ENCODE results near the gene WDR54.

The WDR54 gene, protein sequence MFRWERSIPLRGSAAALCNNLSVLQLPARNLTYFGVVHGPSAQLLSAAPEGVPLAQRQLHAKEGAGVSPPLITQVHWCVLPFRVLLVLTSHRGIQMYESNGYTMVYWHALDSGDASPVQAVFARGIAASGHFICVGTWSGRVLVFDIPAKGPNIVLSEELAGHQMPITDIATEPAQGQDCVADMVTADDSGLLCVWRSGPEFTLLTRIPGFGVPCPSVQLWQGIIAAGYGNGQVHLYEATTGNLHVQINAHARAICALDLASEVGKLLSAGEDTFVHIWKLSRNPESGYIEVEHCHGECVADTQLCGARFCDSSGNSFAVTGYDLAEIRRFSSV

DNA sequence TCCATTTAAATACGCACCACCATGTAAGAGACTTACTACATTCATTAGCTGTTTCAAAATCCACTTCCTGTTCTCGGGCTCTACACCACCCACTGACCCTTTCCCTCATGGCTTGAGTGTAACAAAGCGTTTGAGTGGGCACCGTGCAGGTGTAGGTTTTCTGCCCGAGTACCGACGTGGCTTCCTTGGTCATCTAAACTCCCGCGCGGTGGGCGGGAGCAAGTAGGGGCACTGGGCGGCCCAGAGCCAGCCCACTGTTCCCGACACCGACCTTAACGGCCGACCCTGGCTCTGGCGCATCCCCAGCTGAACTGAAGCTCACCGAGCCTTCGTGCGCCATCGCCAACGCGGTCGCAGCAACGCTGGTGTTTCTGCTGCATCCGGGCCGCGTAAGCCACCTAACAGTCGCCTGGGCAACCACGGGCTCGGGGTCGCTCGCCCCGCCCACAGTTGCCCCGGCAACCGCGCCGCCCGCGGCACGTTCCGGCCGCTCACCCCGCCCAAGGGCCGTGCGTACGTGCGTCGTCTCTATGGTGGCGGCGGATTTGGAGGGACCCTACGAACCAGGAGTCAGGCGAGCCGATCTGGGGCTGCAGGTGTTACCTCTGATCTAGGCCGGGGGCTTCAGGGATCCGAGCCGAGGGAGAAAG, at the start of gene WDR54, which contains the start of gene C2orf81:
TSS of gene WDR54 (plus strand) at position 510 of the 650 bp plus-strand sequence. CDS start 424 bp downstream, outside the sequence.
TSS of gene C2orf81 (minus strand) at position 399 of the 650 bp plus-strand sequence. CDS start at position 340, 59 bp downstream.
- Histone ChIP-seq H3K27me3 (ENCODE audit: low read depth, low read length) (no peaks in the 10 kb centered on the region), H3K4me1 (ENCODE audit: control insufficient read depth in 1 of 2, insufficient read depth in 2 of 2, low read length in 2 of 2) (peaks cover 0 to 7% of the 10 kb centered on the region in 2 donors), H3K27ac (ENCODE audit: low read length) (peak within 1 kb of the TSS; percentile 36), H3K9me3 (ENCODE audit: control insufficient read depth in 1 of 2, low read length in 2 of 2) (no peaks in the 10 kb centered on the region), H3K4me3 (ENCODE audit: low read depth in 1 of 2, low read length in 2 of 2) (peak within 1 kb of the TSS; percentile 75 to 90), H3K36me3 (ENCODE audit: control insufficient read depth in 1 of 2, insufficient read depth in 2 of 2, low read length in 2 of 2) (peaks cover 0 to 8% of the 10 kb centered on the region in 2 donors)

DNA sequence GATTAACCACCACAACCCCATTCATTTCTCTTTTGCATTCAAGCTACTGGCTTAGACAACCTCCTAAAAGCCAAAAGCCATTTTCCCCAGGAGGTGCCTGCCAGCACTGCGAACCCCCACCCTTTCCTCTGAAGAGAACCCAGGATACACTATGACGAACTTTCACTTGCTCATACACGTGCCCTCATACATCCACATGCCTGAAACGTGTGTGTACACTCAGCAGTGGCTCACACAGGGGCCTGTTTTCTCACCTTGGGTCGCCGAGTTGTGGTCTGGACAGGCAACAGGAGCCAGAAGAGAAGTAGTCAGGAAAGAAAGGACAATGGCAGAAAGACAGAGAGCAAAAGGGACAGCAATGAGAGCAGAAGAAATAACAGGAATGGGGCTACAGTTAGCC, 48.9 kb upstream of the WDR54 start:
- H3K9me3 ChIP-seq (ENCODE audit: control insufficient read depth in 1 of 2, low read length in 2 of 2), result no peaks in the 10 kb centered on the region
- peaks cover 51 to 63% of the 10 kb centered on the region in 2 donors for H3K36me3 ChIP-seq (ENCODE audit: control insufficient read depth in 1 of 2, insufficient read depth in 2 of 2, low read length in 2 of 2)
- H3K4me1 ChIP-seq (ENCODE audit: control insufficient read depth in 1 of 2, insufficient read depth in 2 of 2, low read length in 2 of 2), result peaks cover 0 to 34% of the 10 kb centered on the region in 2 donors
- H3K27ac ChIP-seq (ENCODE audit: low read length), result no peak overlapping the region
- no peaks in the 10 kb centered on the region for H3K27me3 ChIP-seq (ENCODE audit: low read depth, low read length)
- no peak overlapping the region for H3K4me3 ChIP-seq (ENCODE audit: low read depth in 1 of 2, low read length in 2 of 2)

DNA sequence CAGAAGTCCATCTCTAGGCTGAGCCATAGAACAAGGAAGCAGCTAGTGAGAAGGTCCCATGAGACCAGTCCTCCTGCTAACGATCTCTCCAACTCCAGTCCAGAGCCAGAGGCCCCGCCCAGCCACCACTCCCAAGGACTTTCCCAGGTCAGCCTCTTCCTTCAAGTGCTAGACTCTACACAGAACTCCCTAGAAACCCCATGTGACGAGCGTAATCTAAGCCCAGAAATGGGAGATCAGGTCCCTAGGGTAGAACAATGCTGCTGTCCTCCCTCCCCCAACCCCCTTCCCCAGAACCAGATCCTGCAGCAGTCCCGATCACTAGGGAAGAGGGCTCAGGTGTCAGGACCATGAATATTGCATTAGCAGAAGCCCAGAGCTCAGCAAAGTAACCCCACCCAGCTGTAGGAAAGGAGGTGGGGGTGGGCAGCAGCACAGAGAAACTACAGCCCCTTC, 48.3 kb upstream of the WDR54 start:
- Histone ChIP-seq H3K4me1 (ENCODE audit: control insufficient read depth in 1 of 2, insufficient read depth in 2 of 2, low read length in 2 of 2) (peaks cover 0 to 34% of the 10 kb centered on the region in 2 donors), H3K4me3 (ENCODE audit: low read depth in 1 of 2, low read length in 2 of 2) (peak overlapping the region in 1 of 2 donors; percentile 65), H3K27ac (ENCODE audit: low read length) (no peak overlapping the region), H3K9me3 (ENCODE audit: control insufficient read depth in 1 of 2, low read length in 2 of 2) (no peaks in the 10 kb centered on the region), H3K36me3 (ENCODE audit: control insufficient read depth in 1 of 2, insufficient read depth in 2 of 2, low read length in 2 of 2) (peaks cover 50 to 59% of the 10 kb centered on the region in 2 donors), H3K27me3 (ENCODE audit: low read depth, low read length) (no peaks in the 10 kb centered on the region)

DNA sequence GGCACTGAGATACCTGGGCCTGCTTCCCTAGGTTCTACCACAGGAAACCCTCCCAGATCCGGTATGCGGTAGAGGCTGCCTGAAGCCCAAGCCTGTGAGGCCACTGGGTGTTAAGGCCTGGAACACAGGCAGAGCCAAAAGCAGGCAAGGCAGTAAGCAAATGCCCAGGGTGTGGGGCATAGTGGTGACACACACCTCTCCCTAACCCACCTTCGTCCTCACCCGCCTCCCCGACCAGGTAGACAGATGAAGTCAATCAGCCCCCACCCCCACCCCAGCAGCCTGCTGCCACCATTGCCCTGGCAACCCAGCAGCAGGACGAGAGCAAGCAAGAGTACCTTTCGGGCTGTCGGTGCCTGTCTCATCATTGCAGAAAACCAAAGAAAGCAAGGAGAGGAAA, 47.5 kb upstream of the WDR54 start:
- Histone ChIP-seq H3K4me1 (ENCODE audit: control insufficient read depth in 1 of 2, insufficient read depth in 2 of 2, low read length in 2 of 2) (peaks cover 2 to 39% of the 10 kb centered on the region in 2 donors), H3K27me3 (ENCODE audit: low read depth, low read length) (no peaks in the 10 kb centered on the region), H3K36me3 (ENCODE audit: control insufficient read depth in 1 of 2, insufficient read depth in 2 of 2, low read length in 2 of 2) (peaks cover 42 to 52% of the 10 kb centered on the region in 2 donors), H3K27ac (ENCODE audit: low read length) (no peak overlapping the region), H3K4me3 (ENCODE audit: low read depth in 1 of 2, low read length in 2 of 2) (peak overlapping the region; percentile 43 to 65), H3K9me3 (ENCODE audit: control insufficient read depth in 1 of 2, low read length in 2 of 2) (no peaks in the 10 kb centered on the region)

DNA sequence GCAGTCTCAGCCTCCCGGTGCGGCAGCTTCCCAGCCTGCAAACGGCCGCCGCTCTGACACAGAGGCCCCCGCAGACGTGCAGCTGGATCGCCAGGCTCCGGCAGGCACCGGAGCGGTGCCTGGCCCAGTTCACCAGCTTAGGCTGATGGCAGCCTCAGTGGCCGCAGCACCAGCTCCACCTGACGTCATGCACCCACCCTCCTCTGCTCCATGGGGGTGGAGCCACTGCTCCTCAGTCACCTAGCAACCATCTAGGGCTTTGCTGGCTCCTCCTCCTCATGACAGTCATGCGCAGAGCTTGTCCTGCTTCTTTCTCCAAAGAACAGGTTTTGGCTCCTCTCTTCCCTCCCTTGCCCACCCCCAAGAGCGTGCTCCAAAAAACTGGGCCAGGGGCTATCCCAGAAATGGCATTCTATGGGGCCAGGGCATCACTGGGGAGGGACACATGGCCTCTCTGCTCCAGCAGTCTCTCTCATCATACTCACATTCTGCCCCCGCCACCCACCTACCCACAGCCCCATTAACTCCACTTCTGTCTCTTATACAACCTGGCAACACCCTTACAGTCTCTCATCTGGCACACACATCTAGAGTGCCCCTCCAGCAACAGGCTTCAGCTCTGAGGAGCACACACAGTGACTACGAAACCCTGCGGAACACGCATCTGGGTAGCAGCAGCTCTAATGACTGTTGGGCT, 46.9 kb upstream of the WDR54 start:
- peak overlapping the region; percentile 43 to 65 for H3K4me3 ChIP-seq (ENCODE audit: low read depth in 1 of 2, low read length in 2 of 2)
- H3K36me3 ChIP-seq (ENCODE audit: control insufficient read depth in 1 of 2, insufficient read depth in 2 of 2, low read length in 2 of 2), result peaks cover 38 to 45% of the 10 kb centered on the region in 2 donors
- peaks cover 8 to 45% of the 10 kb centered on the region in 2 donors for H3K4me1 ChIP-seq (ENCODE audit: control insufficient read depth in 1 of 2, insufficient read depth in 2 of 2, low read length in 2 of 2)
- no peak overlapping the region for H3K27ac ChIP-seq (ENCODE audit: low read length)
- H3K9me3 ChIP-seq (ENCODE audit: control insufficient read depth in 1 of 2, low read length in 2 of 2), result no peaks in the 10 kb centered on the region
- no peaks in the 10 kb centered on the region for H3K27me3 ChIP-seq (ENCODE audit: low read depth, low read length)

DNA sequence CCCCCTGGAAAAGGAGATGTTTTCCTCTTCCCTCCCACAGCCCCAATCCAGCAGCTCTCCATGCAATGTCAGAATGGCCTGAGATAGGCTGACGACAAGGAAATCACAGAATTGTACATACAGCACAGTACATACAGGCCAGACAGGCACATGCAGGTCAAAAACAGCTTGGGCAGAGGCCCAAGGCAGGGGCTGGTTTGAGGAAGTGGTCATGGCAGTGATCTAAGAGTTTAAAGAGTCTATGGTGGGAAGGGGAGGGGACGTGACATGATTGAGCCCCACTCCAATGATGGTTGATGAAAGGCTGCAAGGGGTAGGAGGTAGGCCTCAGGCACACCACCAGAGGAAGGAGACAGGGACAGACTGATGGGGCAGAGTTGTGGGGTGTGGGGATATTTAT, 45.7 kb upstream of the WDR54 start:
- no peak overlapping the region for H3K27ac ChIP-seq (ENCODE audit: low read length)
- H3K36me3 ChIP-seq (ENCODE audit: control insufficient read depth in 1 of 2, insufficient read depth in 2 of 2, low read length in 2 of 2), result peaks cover 26 to 33% of the 10 kb centered on the region in 2 donors
- H3K27me3 ChIP-seq (ENCODE audit: low read depth, low read length), result no peaks in the 10 kb centered on the region
- no peaks in the 10 kb centered on the region for H3K9me3 ChIP-seq (ENCODE audit: control insufficient read depth in 1 of 2, low read length in 2 of 2)
- no peak overlapping the region for H3K4me3 ChIP-seq (ENCODE audit: low read depth in 1 of 2, low read length in 2 of 2)
- H3K4me1 ChIP-seq (ENCODE audit: control insufficient read depth in 1 of 2, insufficient read depth in 2 of 2, low read length in 2 of 2), result peaks cover 19 to 57% of the 10 kb centered on the region in 2 donors

DNA sequence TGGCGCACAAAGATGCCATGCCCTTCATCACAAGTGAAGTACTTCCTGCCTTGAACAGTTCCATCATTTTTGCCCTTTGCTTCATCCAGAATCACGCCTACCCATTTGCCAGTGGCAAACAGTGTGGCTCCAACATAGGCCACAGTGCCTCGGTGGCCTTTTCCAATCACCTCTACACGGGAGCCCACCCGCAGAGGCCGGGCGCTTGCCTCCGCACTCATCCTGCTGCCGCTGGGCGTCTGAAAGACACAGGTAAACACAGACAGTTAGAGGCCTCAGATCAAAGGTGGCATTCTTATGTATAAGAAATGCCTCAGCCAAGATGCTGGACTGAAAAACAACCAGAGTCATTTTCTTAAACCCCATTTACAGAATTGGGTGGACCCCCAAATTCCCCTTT, 43.5 kb upstream of the WDR54 start:
- no peaks in the 10 kb centered on the region for H3K27me3 ChIP-seq (ENCODE audit: low read depth, low read length)
- no peak overlapping the region for H3K27ac ChIP-seq (ENCODE audit: low read length)
- H3K4me1 ChIP-seq (ENCODE audit: control insufficient read depth in 1 of 2, insufficient read depth in 2 of 2, low read length in 2 of 2), result peaks cover 19 to 47% of the 10 kb centered on the region in 2 donors

DNA sequence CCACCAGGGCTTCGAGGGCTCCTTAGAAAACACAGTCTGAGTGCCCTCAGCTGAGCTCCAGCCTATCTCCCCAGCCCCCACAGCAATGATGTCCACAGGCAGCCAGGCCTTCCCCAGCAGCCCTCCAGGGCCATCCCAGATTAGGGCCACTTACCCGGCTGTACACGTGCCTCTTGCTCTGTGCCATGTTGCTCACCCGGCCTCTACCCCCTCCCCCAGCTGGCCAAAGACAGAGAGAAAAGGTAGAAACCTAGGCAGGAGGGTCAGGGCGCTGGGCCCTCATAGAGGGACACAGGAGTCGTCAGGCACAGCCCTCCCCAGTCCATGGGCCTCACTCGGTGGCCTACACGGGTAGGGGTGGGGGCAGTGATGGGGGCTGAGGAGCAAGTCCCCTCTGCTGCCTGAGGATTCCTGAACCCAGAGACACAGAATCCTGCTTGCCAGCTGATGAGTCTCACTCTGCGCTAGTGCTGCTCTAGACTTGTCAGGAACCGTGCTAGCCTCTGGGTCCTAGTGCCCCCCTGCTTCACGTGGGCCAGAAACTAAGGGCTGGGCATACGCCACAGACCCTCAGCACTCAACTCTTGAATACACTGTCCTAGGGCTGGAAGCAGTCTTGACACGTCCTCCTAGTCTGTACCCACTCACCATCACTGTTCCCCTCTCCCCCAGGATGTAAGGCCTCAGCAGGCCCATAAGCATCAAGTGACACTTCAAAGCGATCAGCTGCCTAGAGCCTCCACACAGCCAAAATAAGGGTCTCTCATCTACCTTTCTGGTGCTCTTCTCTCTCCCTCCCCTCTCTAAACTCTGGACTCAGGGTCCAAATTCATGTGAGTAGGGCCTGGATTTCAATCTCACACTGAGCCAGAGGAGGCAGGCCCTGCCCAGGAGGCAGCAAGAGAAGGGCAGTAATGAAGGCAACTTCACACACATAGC, 41.4 kb upstream of the WDR54 start, which contains the start of gene DCTN1:
TSS of gene DCTN1 (minus strand) at position 461 of the 939 bp plus-strand sequence. CDS start at position 187, 274 bp downstream.
- Histone ChIP-seq H3K27ac (ENCODE audit: low read length) (peak within 1 kb of the TSS; percentile 20), H3K36me3 (ENCODE audit: control insufficient read depth in 1 of 2, insufficient read depth in 2 of 2, low read length in 2 of 2) (peaks cover 21 to 27% of the 10 kb centered on the region in 2 donors), H3K27me3 (ENCODE audit: low read depth, low read length) (no peaks in the 10 kb centered on the region), H3K4me1 (ENCODE audit: control insufficient read depth in 1 of 2, insufficient read depth in 2 of 2, low read length in 2 of 2) (peaks cover 19 to 35% of the 10 kb centered on the region in 2 donors), H3K9me3 (ENCODE audit: control insufficient read depth in 1 of 2, low read length in 2 of 2) (no peaks in the 10 kb centered on the region), H3K4me3 (ENCODE audit: low read depth in 1 of 2, low read length in 2 of 2) (peak within 1 kb of the TSS; percentile 55 to 64)

More for the DNA sequence above, 43.5 kb upstream of the WDR54 start:
- Histone ChIP-seq H3K4me3 (ENCODE audit: low read depth in 1 of 2, low read length in 2 of 2) (no peak overlapping the region), H3K36me3 (ENCODE audit: control insufficient read depth in 1 of 2, insufficient read depth in 2 of 2, low read length in 2 of 2) (peaks cover 21 to 27% of the 10 kb centered on the region in 2 donors), H3K9me3 (ENCODE audit: control insufficient read depth in 1 of 2, low read length in 2 of 2) (no peaks in the 10 kb centered on the region)

DNA sequence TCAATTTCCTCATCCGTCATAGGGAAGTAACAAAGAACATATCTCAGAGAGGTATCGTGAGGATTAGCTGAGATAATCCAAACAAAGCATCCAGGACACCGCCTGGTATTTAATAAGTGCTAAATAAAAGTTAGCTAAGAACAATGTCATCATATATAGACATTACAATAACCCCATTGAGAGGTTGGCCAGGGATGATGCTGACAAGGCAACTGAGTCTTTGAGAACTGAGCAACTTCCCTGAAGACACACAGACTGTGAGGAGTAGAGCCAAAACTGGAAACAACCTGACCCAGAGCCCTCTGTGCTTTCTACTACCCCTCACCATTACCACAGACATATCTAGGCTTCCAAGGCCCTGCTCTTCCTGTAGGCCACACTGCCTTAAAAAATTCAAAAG, 39.8 kb upstream of the WDR54 start:
- no peaks in the 10 kb centered on the region for H3K27me3 ChIP-seq (ENCODE audit: low read depth, low read length)
- H3K4me1 ChIP-seq (ENCODE audit: control insufficient read depth in 1 of 2, insufficient read depth in 2 of 2, low read length in 2 of 2), result peaks cover 19 to 38% of the 10 kb centered on the region in 2 donors
- no peaks in the 10 kb centered on the region for H3K9me3 ChIP-seq (ENCODE audit: control insufficient read depth in 1 of 2, low read length in 2 of 2)
- no peak overlapping the region for H3K4me3 ChIP-seq (ENCODE audit: low read depth in 1 of 2, low read length in 2 of 2)
- H3K36me3 ChIP-seq (ENCODE audit: control insufficient read depth in 1 of 2, insufficient read depth in 2 of 2, low read length in 2 of 2), result peaks cover 12% of the 10 kb centered on the region in 2 donors
- H3K27ac ChIP-seq (ENCODE audit: low read length), result no peak overlapping the region

DNA sequence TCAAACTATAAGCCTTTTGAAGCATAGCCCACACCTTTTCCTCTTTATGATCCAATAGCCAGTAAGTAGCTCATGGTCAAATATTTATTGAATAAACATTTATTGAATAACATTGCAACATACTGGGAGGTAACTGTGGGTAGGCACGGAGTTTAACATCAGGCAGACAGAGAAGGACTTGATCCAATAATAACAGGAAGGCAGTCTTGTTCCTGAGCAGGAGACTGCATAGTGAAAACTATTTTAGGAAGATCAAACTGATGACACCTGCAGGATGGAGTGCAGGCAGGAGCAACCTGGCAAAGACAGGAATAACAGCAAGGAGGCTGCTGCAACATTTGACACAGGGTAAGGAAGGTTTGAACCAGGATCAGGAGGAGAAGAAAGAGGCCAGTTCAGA, 38.3 kb upstream of the WDR54 start:
- Histone ChIP-seq H3K9me3 (ENCODE audit: control insufficient read depth in 1 of 2, low read length in 2 of 2) (no peaks in the 10 kb centered on the region), H3K4me1 (ENCODE audit: control insufficient read depth in 1 of 2, insufficient read depth in 2 of 2, low read length in 2 of 2) (peaks cover 19 to 42% of the 10 kb centered on the region in 2 donors), H3K27ac (ENCODE audit: low read length) (peak overlapping the region; percentile 24), H3K36me3 (ENCODE audit: control insufficient read depth in 1 of 2, insufficient read depth in 2 of 2, low read length in 2 of 2) (no peaks in the 10 kb centered on the region), H3K4me3 (ENCODE audit: low read depth in 1 of 2, low read length in 2 of 2) (no peak overlapping the region), H3K27me3 (ENCODE audit: low read depth, low read length) (no peaks in the 10 kb centered on the region)

Measured in muscle layer of duodenum (tissue), 2 donors.